GM10266 (cell line): ENCODE measurements around the gene TOX4.

Experiments
- DNase-seq: peaks from one replicate; pipeline ENCODE4 v3.0.0; 2012; ENCODE audit errors: extremely low spot score
- TF ChIP-seq, protein P1 (sequence below): IDR thresholded peaks from 2 replicates; pipeline ENCODE4 v1.5.1; 2012; ENCODE audit warnings: mild to moderate bottlenecking, low read depth; ENCODE audit not compliant: control insufficient read depth, insufficient read depth; ENCODE audit errors: missing control alignments

The TOX4 gene

DNA sequence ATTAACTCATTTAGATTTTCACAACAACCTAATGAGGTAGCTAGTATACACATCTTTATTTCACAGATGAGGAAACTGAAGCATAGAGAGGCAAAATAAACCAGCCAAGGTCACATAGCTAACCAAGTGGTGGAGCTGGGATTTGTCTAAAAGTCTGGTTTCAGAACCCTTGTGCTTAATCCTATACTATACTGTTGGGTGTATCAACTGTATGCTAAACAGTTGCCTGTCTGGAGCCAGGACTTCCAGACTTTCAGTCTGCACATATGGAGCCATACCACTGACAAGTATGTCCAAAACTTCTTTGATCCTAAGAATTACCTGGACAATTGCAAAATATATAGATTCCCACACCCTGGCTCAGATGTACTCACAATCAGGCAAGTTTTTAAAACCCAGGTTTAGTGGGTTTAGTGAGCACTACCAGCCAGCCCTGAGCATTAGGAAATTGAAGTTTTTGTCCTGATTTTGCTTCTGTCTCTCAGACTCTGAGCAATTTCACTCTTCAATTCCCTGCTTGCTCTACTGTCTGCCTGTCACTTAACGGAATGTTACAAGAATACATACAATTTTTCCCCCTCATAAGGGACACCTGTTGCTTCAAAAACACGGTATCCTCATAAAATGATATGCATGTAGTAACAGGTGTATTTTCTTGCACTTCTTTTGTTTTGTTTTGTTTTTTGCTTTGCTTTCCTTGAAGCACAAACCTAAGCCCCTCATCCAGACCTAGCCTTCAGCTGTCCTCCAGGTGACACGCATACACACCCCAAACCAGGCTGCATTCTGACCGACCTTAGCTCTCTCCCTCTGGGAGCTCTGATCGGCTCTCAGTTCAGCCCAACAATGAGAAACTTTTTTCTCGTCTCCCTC is 58.8 kb downstream of the TOX4 start:
- no peak for DNase-seq
- TF ChIP-seq, protein P1, sequence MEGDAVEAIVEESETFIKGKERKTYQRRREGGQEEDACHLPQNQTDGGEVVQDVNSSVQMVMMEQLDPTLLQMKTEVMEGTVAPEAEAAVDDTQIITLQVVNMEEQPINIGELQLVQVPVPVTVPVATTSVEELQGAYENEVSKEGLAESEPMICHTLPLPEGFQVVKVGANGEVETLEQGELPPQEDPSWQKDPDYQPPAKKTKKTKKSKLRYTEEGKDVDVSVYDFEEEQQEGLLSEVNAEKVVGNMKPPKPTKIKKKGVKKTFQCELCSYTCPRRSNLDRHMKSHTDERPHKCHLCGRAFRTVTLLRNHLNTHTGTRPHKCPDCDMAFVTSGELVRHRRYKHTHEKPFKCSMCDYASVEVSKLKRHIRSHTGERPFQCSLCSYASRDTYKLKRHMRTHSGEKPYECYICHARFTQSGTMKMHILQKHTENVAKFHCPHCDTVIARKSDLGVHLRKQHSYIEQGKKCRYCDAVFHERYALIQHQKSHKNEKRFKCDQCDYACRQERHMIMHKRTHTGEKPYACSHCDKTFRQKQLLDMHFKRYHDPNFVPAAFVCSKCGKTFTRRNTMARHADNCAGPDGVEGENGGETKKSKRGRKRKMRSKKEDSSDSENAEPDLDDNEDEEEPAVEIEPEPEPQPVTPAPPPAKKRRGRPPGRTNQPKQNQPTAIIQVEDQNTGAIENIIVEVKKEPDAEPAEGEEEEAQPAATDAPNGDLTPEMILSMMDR: no peak

DNA sequence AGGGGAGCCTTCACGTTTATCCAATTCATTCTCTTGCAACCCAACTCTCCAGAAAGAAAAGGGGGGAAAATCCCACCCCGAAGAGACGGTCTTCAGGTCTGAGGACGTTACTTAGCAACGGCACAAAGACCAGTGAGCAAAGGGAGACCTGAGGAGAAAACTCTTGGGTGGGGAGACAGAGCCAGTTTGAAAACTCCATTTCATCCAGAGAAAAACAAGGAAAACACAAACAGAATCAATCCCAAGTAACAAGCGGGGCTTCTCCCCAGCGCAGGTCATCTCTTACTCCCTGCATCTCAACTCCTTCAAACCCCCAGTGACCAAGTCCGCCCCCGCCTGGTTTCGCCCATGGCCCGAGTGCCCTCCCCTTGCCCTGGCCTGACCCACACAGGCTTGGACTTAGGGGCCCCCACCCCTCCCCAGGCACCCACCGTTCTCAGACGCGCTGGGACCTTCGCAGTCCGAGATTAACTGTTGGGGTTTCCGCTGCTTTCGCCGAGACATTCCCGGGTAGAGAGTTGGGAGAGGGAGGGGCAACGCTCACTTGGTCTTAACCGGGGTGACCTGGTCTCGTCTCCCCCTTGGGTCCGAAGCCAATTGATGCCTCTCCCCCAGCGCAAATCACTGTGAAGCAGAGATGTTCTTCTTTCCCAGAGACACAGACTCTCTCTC is 59.6 kb downstream of the TOX4 start:
- no peak for DNase-seq
- TF ChIP-seq, protein P1: no peak

DNA sequence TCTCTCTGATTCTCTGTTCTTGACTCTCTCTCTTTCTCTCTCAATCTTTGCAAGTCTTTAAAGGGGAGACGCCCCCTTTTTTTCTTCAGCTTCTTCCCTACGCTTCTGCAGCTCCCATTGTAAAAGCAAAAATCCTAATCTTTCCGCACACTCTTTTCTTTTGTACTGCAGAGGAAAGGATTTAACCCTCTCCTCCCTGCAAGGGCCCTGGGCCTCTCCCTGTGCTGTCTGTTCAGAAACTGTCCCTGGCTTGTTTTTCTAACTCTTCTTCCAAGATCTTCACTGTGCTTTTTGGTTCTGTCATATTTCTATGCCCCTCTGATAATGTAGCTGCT is 60.1 kb downstream of the TOX4 start:
- TF ChIP-seq, protein P1: no peak
- DNase-seq: no peak

DNA sequence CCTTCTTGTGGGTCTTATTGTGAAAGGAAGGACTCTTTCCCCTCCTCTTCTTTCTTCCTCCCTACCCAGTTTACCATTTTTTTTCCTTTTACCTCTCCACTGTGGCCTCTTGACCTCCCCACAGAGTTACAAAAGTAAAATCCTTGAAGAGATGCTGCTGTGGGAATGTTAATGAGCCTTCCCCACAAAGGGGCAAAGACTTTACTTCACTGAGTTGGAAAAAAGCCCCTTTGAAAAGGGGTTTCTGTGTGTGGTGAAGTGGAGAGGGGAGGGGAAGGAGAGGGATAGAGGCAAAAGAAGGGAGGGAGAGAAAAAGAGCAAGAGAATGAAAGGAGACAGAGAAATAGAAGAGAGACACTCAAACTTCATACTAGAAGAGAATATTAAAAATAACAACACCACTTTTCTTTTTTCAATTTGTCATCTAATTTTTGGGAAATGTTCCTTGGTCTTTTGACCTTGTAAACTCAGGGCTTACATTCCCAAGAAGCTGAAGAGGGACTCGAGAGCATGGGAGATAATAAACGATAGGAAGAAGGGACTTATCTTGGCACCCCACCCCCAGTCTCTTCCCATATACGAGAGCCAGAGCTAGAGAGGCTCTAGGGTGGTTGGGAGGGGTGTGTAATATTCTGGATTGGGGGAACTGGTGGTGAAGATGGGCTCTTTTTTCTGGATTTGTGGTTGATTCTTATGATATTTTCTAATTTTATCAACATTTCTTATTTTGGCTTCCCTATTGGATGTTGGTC is 62.4 kb downstream of the TOX4 start:
- TF ChIP-seq, protein P1: no peak
- no peak for DNase-seq

DNA sequence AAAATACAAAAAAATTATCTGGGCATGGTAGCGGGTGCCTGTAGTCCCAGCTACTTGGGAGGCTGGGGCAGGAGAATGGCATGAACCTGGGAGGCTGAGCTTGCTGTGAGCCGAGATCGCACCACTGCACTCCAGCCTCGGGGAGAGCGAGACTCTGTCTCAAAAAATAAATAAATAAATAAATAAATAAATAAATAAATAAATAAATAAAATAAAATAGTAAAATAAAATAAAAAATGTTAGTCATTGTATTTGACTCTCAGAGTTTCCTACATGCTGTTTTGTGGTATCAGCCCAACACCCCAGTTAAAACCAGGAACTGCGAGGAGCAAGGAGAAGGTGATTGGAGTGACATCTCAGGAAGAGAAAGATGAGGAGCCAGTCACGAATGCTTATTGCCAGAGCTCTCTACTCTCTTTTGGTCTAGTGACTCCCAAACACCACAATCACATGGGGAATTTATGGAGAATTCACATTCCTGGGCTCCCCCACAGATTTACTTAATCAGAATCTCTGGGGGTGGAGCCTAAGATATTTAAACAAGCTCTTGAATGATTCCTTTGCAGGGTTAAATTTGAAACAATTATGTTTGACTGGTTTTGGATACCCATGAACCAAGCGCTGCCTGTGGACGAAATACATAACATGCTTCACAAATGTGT is 64.5 kb downstream of the TOX4 start:
- TF ChIP-seq, protein P1: no peak
- no peak for DNase-seq

DNA sequence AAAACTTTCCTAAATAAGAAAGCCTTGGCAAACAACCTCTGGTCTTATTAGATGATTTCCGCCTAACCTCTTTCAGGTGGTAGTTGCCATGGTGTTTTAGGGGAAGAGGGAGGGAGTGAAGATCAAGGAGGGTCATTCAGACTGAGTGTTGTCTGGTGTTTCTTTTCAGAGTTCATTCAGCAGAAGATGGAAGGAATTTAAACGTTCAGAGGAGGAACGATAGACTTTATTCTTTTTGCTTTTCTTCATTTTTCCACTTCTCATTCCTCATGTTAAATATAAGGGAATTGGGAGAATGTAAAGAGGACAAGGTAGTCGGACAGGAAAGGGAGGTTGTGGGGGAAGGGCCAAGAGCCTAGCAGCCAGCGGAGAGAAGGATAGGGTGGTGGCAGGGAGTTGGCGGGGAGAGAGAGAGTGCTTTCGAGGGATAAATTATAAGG is 66.5 kb downstream of the TOX4 start:
- TF ChIP-seq, protein P1: no peak
- DNase-seq: no peak
